IMR-90 (cell line): ENCODE measurements around the gene GPRIN2.

Experiments used
- BHLHE40 ChIP-seq: fragments of 150-350 bp; IDR thresholded peaks from 2 replicates; pipeline ENCODE4 v1.6.1; 2016; ENCODE audit warnings: mild to moderate bottlenecking, low read depth, low read length
- CEBPB ChIP-seq: IDR thresholded peaks from 2 replicates; pipeline ENCODE4 v1.6.1; 2012; ENCODE audit warnings: low read depth, low read length, improper control_type of control experiment
- CTCF ChIP-seq: conservative IDR thresholded peaks from 2 replicates; pipeline ENCODE4 v1.5.1; 2012; ENCODE audit warnings: mild to moderate bottlenecking, low read depth, low read length, improper control_type of control experiment
- MAFK ChIP-seq: IDR thresholded peaks from 2 replicates; pipeline ENCODE4 v1.6.1; 2012; ENCODE audit warnings: low read depth, low read length, improper control_type of control experiment
- NFE2L2 ChIP-seq: fragments of 150-350 bp; IDR thresholded peaks from 2 replicates; pipeline ENCODE4 v1.6.1; 2016; ENCODE audit warnings: low read depth, mild to moderate bottlenecking, low read length
- POLR2A ChIP-seq: IDR thresholded peaks from 2 replicates; pipeline ENCODE4 v1.6.1; 2012; ENCODE audit warnings: mild to moderate bottlenecking, low read depth, low read length
- RAD21 ChIP-seq: IDR thresholded peaks from 2 replicates; pipeline ENCODE4 v1.6.1; 2012; ENCODE audit warnings: low read length, improper control_type of control experiment
- TF ChIP-seq, protein P1 (sequence below): fragments of 150-350 bp; IDR thresholded peaks from 2 replicates; pipeline ENCODE4 v1.6.1; 2016; ENCODE audit warnings: low read depth, mild to moderate bottlenecking, low read length, moderate library complexity, borderline replicate concordance
- TF ChIP-seq, protein P2 (sequence below): fragments of 150-350 bp; IDR thresholded peaks from 2 replicates; pipeline ENCODE4 v1.6.1; 2017; ENCODE audit warnings: mild to moderate bottlenecking, antibody characterized with exemption, low read length, low read depth

- TF ChIP-seq NFE2L2 (no peak), BHLHE40 (no peak), CEBPB (no peak), POLR2A (no peak), CTCF (no peak), MAFK (no peak), RAD21 (no peak)
- TF ChIP-seq, protein P1, sequence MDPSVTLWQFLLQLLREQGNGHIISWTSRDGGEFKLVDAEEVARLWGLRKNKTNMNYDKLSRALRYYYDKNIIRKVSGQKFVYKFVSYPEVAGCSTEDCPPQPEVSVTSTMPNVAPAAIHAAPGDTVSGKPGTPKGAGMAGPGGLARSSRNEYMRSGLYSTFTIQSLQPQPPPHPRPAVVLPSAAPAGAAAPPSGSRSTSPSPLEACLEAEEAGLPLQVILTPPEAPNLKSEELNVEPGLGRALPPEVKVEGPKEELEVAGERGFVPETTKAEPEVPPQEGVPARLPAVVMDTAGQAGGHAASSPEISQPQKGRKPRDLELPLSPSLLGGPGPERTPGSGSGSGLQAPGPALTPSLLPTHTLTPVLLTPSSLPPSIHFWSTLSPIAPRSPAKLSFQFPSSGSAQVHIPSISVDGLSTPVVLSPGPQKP: no peak
- TF ChIP-seq, protein P2, sequence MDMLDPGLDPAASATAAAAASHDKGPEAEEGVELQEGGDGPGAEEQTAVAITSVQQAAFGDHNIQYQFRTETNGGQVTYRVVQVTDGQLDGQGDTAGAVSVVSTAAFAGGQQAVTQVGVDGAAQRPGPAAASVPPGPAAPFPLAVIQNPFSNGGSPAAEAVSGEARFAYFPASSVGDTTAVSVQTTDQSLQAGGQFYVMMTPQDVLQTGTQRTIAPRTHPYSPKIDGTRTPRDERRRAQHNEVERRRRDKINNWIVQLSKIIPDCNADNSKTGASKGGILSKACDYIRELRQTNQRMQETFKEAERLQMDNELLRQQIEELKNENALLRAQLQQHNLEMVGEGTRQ: no peak
These were observed 38.3 kb downstream of the GPRIN2 start for GRCh38 chr10:46518028-46518725.
